H1 (cell line): ENCODE results near the gene HPD. TPM values are rescaled to one million over a fixed set of nuclear protein-coding genes. Genes with fewer than 3 reads are reported as not detected.

ENCODE experiments used
- CTCF ChIA-PET: fragments of 300-600 bp; sonication (Branson Sonifier 250); formaldehyde crosslinking; loops from one replicate; lab custom pipeline; 2021; ENCODE audit not compliant: partially characterized antibody; lab: Charles Lee
- POLR2A ChIA-PET: fragments of 300-600 bp; sonication (Branson Sonifier 250); formaldehyde crosslinking; loops from one replicate; lab custom pipeline; 2021; ENCODE audit warnings: inconsistent platforms; ENCODE audit not compliant: partially characterized antibody; lab: Charles Lee
- DNase-seq, 2 experiments: peaks; one replicate each; pipeline versions ENCODE4 v3.0.0 to v3.0.0-alpha.2; 2010 to 2022; ENCODE audit warnings: low spot score in 2 of 2, low read depth in 1 of 2, mixed read lengths in 1 of 2
- FAIRE-seq: peaks from 2 replicates; lab custom pipeline; 2011; peaks lifted over from hg19 to GRCh38; lab: Jason Lieb, UNC
- H2AFZ ChIP-seq: 2 replicates; pipeline ENCODE4 v1.8.1; 2012; ENCODE audit warnings: low read length, inconsistent platforms
- H2AK5ac ChIP-seq: 2 replicates; pipeline ENCODE4 v1.6.1; 2013; ENCODE audit warnings: low read depth, low read length
- H2BK120ac ChIP-seq: replicated peaks from 2 replicates; pipeline ENCODE3; 2013; ENCODE audit warnings: low read depth, low read length, inconsistent platforms
- H2BK12ac ChIP-seq: 2 replicates; pipeline ENCODE4 v1.6.1; 2013; ENCODE audit warnings: low read depth, low read length
- H2BK15ac ChIP-seq: 2 replicates; pipeline ENCODE4 v1.6.1; 2013; ENCODE audit warnings: low read length
- H2BK20ac ChIP-seq: 2 replicates; pipeline ENCODE4 v1.6.1; 2013; ENCODE audit warnings: low read length
- H2BK5ac ChIP-seq: 2 replicates; pipeline ENCODE4 v1.6.1; 2013; ENCODE audit warnings: low read depth, low read length
- H3K14ac ChIP-seq: 2 replicates; pipeline ENCODE4 v1.6.1; 2013; ENCODE audit warnings: inconsistent platforms; ENCODE audit not compliant: insufficient read length
- H3K18ac ChIP-seq: 2 replicates; pipeline ENCODE4 v1.6.1; 2013; ENCODE audit warnings: low read length; ENCODE audit errors: extremely low read depth
- H3K23ac ChIP-seq: 2 replicates; pipeline ENCODE4 v1.6.1; 2013; ENCODE audit warnings: inconsistent platforms; ENCODE audit not compliant: insufficient read length
- H3K23me2 ChIP-seq: 2 replicates; pipeline ENCODE4 v1.6.1; 2013; ENCODE audit warnings: low read depth, low read length
- H3K27ac ChIP-seq: 2 replicates; pipeline ENCODE4 v1.6.1; 2011; ENCODE audit warnings: low read depth, low read length, inconsistent platforms
- H3K27me3 ChIP-seq, 4 experiments: replicated peaks in 1 of 4; 1 replicate in 1 of 4; 2 replicates in 3 of 4; pipeline versions ENCODE4 v1.6.1 to v1.8.1; 2011 to 2013; ENCODE audit warnings: low read length in 3 of 4, mild to moderate bottlenecking in 3 of 4, inconsistent platforms in 2 of 4, mixed read lengths in 2 of 4, moderate library complexity in 1 of 4; ENCODE audit not compliant: control insufficient read depth in 3 of 4, insufficient read depth in 3 of 4; ENCODE audit errors: extremely low read depth in 1 of 4
- H3K36me3 ChIP-seq, 4 experiments: 2 replicates each; pipeline versions ENCODE4 v1.6.1 to v1.8.1; 2011 to 2013; ENCODE audit warnings: mild to moderate bottlenecking in 4 of 4, low read length in 3 of 4, moderate library complexity in 2 of 4, control low read depth in 1 of 4, inconsistent platforms in 1 of 4; ENCODE audit not compliant: insufficient read depth in 4 of 4, control insufficient read depth in 2 of 4
- H3K4ac ChIP-seq: replicated peaks from 2 replicates; pipeline ENCODE3; 2013; ENCODE audit warnings: low read length, low read depth, mixed read lengths, inconsistent platforms; ENCODE audit not compliant: insufficient read length
- H3K4me1 ChIP-seq, 4 experiments: replicated peaks in 1 of 4; 1 replicate in 1 of 4; 2 replicates in 3 of 4; pipeline versions ENCODE4 v1.6.1 to v1.8.1; 2011 to 2013; ENCODE audit warnings: low read length in 3 of 4, inconsistent platforms in 2 of 4, mixed read lengths in 1 of 4; ENCODE audit not compliant: insufficient read depth in 4 of 4, control insufficient read depth in 3 of 4
- H3K4me2 ChIP-seq, 2 experiments: 2 replicates each; pipeline versions ENCODE4 v1.6.1 to v1.8.1; 2011 to 2013; ENCODE audit warnings: low read depth in 2 of 2, low read length in 2 of 2, control low read depth in 1 of 2, inconsistent platforms in 1 of 2, mild to moderate bottlenecking in 1 of 2; ENCODE audit not compliant: insufficient read depth in 1 of 2
- H3K4me3 ChIP-seq, 4 experiments: fragments of 200-600, 300-600 bp in 1 of 4; sonication (generic), shearing (Covaris generic), sonication (Bioruptor Twin) in 1 of 4; 2 replicates each; pipeline versions ENCODE4 v1.5.1 to v1.8.1; 2011 to 2016; ENCODE audit warnings: low read length in 4 of 4, low read depth in 3 of 4, control low read depth in 2 of 4, inconsistent platforms in 2 of 4, mild to moderate bottlenecking in 2 of 4, mixed read lengths in 1 of 4, moderate library complexity in 1 of 4; ENCODE audit not compliant: insufficient read depth in 2 of 4; ENCODE audit errors: extremely low read depth in 1 of 4
- H3K56ac ChIP-seq: replicated peaks from 2 replicates; pipeline ENCODE3; 2013; ENCODE audit warnings: low read depth, mild to moderate bottlenecking, mixed read lengths, low read length, inconsistent platforms; ENCODE audit not compliant: insufficient read length
- H3K79me1 ChIP-seq: 2 replicates; pipeline ENCODE4 v1.6.1; 2013; ENCODE audit warnings: low read depth, low read length, control low read depth
- H3K79me2 ChIP-seq, 2 experiments: 2 replicates each; pipeline versions ENCODE4 v1.6.1 to v1.8.1; 2012 to 2013; ENCODE audit warnings: low read length in 2 of 2, mild to moderate bottlenecking in 2 of 2, inconsistent platforms in 1 of 2; ENCODE audit not compliant: insufficient read depth in 2 of 2, control insufficient read depth in 1 of 2
- H3K9ac ChIP-seq, 4 experiments: replicated peaks in 1 of 4; 1 replicate in 1 of 4; 2 replicates in 3 of 4; pipeline versions ENCODE4 v1.6.1 to v1.8.1; 2011 to 2013; ENCODE audit warnings: low read depth in 3 of 4, low read length in 3 of 4, control low read depth in 2 of 4, mild to moderate bottlenecking in 2 of 4, moderate library complexity in 2 of 4, inconsistent platforms in 1 of 4; ENCODE audit errors: extremely low read depth in 1 of 4
- H3K9me3 ChIP-seq, 2 experiments: 2 replicates each; pipeline versions ENCODE4 v1.6.1 to v1.8.1; 2012 to 2013; ENCODE audit warnings: mild to moderate bottlenecking in 2 of 2, moderate library complexity in 2 of 2, control low read depth in 1 of 2, inconsistent platforms in 1 of 2, low read depth in 1 of 2, low read length in 1 of 2, mixed read lengths in 1 of 2; ENCODE audit not compliant: insufficient read depth in 2 of 2
- H4K20me1 ChIP-seq, 2 experiments: replicated peaks in 1 of 2; 2 replicates each; pipeline versions ENCODE3 to v1.8.1; 2011 to 2013; ENCODE audit warnings: inconsistent platforms in 2 of 2, low read length in 2 of 2, mild to moderate bottlenecking in 1 of 2; ENCODE audit not compliant: insufficient read depth in 2 of 2, control insufficient read depth in 1 of 2
- H4K5ac ChIP-seq: 2 replicates; pipeline ENCODE4 v1.6.1; 2013; ENCODE audit warnings: low read length, low read depth, mixed read lengths, inconsistent platforms; ENCODE audit not compliant: insufficient read length
- H4K8ac ChIP-seq: 2 replicates; pipeline ENCODE4 v1.8.0; 2013; ENCODE audit warnings: mild to moderate bottlenecking, moderate library complexity, low read length, inconsistent platforms; ENCODE audit not compliant: insufficient read depth; ENCODE audit errors: extremely low read depth
- H4K91ac ChIP-seq: replicated peaks from 2 replicates; pipeline ENCODE3; 2013; ENCODE audit warnings: low read length, mixed read lengths, inconsistent platforms; ENCODE audit not compliant: insufficient read length
- ASH2L ChIP-seq: fragments of 200-600, 300-600 bp; sonication (generic); IDR thresholded peaks from one replicate; pipeline ENCODE4 v1.7.1; 2017; ENCODE audit warnings: low read length
- ATF3 ChIP-seq: IDR thresholded peaks from 2 replicates; pipeline ENCODE4 v1.6.1; 2011; ENCODE audit warnings: low read depth, mild to moderate bottlenecking, low read length; ENCODE audit not compliant: insufficient read depth
- BACH1 ChIP-seq: IDR thresholded peaks from 2 replicates; pipeline ENCODE4 v1.6.1; 2012; ENCODE audit warnings: low read length, improper control_type of control experiment
- GABPA ChIP-seq: IDR thresholded peaks from 2 replicates; pipeline ENCODE4 v1.6.1; 2011; ENCODE audit warnings: mild to moderate bottlenecking, low read length, moderate library complexity, borderline replicate concordance; ENCODE audit not compliant: insufficient read depth
- GTF2F1 ChIP-seq: IDR thresholded peaks from 2 replicates; pipeline ENCODE4 v1.6.1; 2012; ENCODE audit warnings: low read depth, low read length, improper control_type of control experiment, borderline replicate concordance
- KDM4A ChIP-seq: IDR thresholded peaks from one replicate; pipeline ENCODE4 v1.7.1; 2012; ENCODE audit warnings: low read depth, mild to moderate bottlenecking, moderate library complexity, low read length, inconsistent platforms; ENCODE audit not compliant: severe bottlenecking
- MAFK ChIP-seq: IDR thresholded peaks from 2 replicates; pipeline ENCODE4 v1.6.1; 2012; ENCODE audit warnings: low read depth, mild to moderate bottlenecking, improper control_type of control experiment, low read length
- NANOG ChIP-seq: IDR thresholded peaks from 2 replicates; pipeline ENCODE4 v1.6.1; 2011; ENCODE audit warnings: low read length, low read depth, mild to moderate bottlenecking, inconsistent platforms; ENCODE audit not compliant: insufficient read depth, poor library complexity, severe bottlenecking
- SAP30 ChIP-seq: fragments of 300-600 bp; sonication (generic); IDR thresholded peaks from 2 replicates; pipeline ENCODE4 v1.7.1; 2012; ENCODE audit warnings: low read length, moderate library complexity, mild to moderate bottlenecking, inconsistent platforms; ENCODE audit not compliant: insufficient read depth, insufficient replicate concordance
- TBP ChIP-seq: IDR thresholded peaks from 2 replicates; pipeline ENCODE4 v1.6.1; 2011; ENCODE audit warnings: low read depth, low read length, improper control_type of control experiment
- TCF12 ChIP-seq: IDR thresholded peaks from 2 replicates; pipeline ENCODE4 v1.6.1; 2011; ENCODE audit warnings: low read depth, mild to moderate bottlenecking, low read length
- TEAD4 ChIP-seq: IDR thresholded peaks from 2 replicates; pipeline ENCODE4 v1.6.1; 2012; ENCODE audit warnings: low read depth, low read length, inconsistent platforms, mixed read lengths
- WGBS, 2 experiments: shearing (Covaris generic) in 1 of 2; methylation state at CpG; one replicate each; pipeline versions ENCODE4 v1.1.6 to v1.1.7; 2013 to 2015; ENCODE audit warnings: low lambda C conversion rate in 2 of 2, mixed read lengths in 2 of 2, inconsistent platforms in 1 of 2, low coverage in 1 of 2, missing lambda C conversion rate in 1 of 2; ENCODE audit not compliant: insufficient replicate concordance in 2 of 2, insufficient coverage in 1 of 2, insufficient read length in 1 of 2; ENCODE audit errors: extremely low coverage in 1 of 2, missing lambda C conversion rate in 1 of 2; 5-methylcytosine and 5-hydroxymethylcytosine counted together
- polyA plus RNA-seq, 7 experiments: library from polyadenylated mRNA; depleted of rRNA in 3 of 7; stranded (reverse) in 5 of 7; unstranded in 2 of 7; fragments of >200 nt in 5 of 7; fragments of 200-250 nt in 2 of 7; gene quantifications; 1 replicate in 5 of 7; 2 replicates in 1 of 7; 4 replicates in 1 of 7; pipeline versions ENCODE4 v1.2.1 to v1.2.3, GENCODE V29; 2011 to 2013; ENCODE audit warnings: missing spikeins in 2 of 7, mixed read lengths in 2 of 7
- total RNA-seq: library from RNA; stranded (reverse); fragmentation: NEBNext Ultra II Directional; extraction: Animal tissue kit (Norgen Biotek cat#: 25700); gene quantifications from 2 replicates; pipeline ENCODE4 v1.2.1, GENCODE V29; 2021

Gene HPD
- total and polyA plus RNA-seq, 2 of the 8 experiments (the other 6 are each of a cell fraction or from before 2014, with no cell fraction given): 0.48 to 0.56 TPM

GRCh38 chr12:121793440-121793837, 65.2 kb downstream of the HPD start, which contains the start of gene RHOF:
Gene RHOF (minus strand): TSS chr12:121793688. CDS start chr12:121793633, 55 bp downstream.
- H3K27me3 ChIP-seq: peaks cover 0 to 5% (median 1%) of the 10 kb centered on the region in 4 experiments; a peak in 2 of 7 replicates
- no peak within 1 kb of the TSS for H3K27ac ChIP-seq
- H2BK12ac ChIP-seq: peak within 1 kb of the TSS; percentile 62
- H3K4me1 ChIP-seq: peaks cover 5 to 33% (median 21%) of the 10 kb centered on the region in 4 experiments; a peak in 6 of 7 replicates
- H2BK120ac ChIP-seq: no peak within 1 kb of the TSS
- H2BK20ac ChIP-seq: no peak within 1 kb of the TSS
- H3K4me3 ChIP-seq: peak within 1 kb of the TSS; percentile 60 to 91 (median 66)
- H2AK5ac ChIP-seq: peak within 1 kb of the TSS; percentile 28; the same call in 1 of the 2 replicates
- WGBS, 2 experiments: 1% methylated on average over 30 of the region's 36 CpGs; no CpG with 5 or more reads in 1 of the 2 experiments
- H3K36me3 ChIP-seq: peaks cover 0 to 7% (median 3%) of the 10 kb centered on the region in 4 experiments; a peak in 4 of 8 replicates
- peak within 1 kb of the TSS; percentile 6 to 82 for H3K4me2 ChIP-seq
- peak within 1 kb of the TSS; percentile 91 for H4K8ac ChIP-seq
- peak within 1 kb of the TSS; percentile 93; the same call in 1 of the 2 replicates for H2BK15ac ChIP-seq
- H3K79me1 ChIP-seq: 0 out of 2 replicates have a peak, but pooled peaks cover 10% of the 10 kb centered on the region
- H3K18ac ChIP-seq: peak within 1 kb of the TSS; percentile 76
- H3K4ac ChIP-seq: peak within 1 kb of the TSS; percentile 38
- H3K79me2 ChIP-seq: peaks cover 0 to 11% of the 10 kb centered on the region in 2 experiments; a peak in 1 of 4 replicates
- POLR2A ChIA-PET: interaction anchor here (1.6 to 34.9 kb wide), 9 partner anchors 6 to 96 kb away, joined by 4 to 958 read pairs (median 7); partner anchors contain the start of genes PSMD9, RHOF and SETD1B
- CTCF ChIA-PET: interaction anchor here (0.6 to 18.2 kb wide), 35 partner anchors 14 to 317 kb away, joined by 3 to 363 read pairs (median 5); partner anchors contain the start of genes CFAP251, HPD, PSMD9 and SETD1B
- H3K9ac ChIP-seq: peak within 1 kb of the TSS; percentile 38 to 73 (median 40); a peak in 6 of 7 replicates
- peak within 1 kb of the TSS; percentile 76; the same call in 1 of the 2 replicates for H2AFZ ChIP-seq
- H3K23ac ChIP-seq: no peak within 1 kb of the TSS
- H3K9me3 ChIP-seq: no peaks in the 10 kb centered on the region
- peaks cover 6% of the 10 kb centered on the region; the same call in 1 of the 2 replicates for H3K23me2 ChIP-seq
- FAIRE-seq (no peak), DNase-seq (no peak)
- peak within 1 kb of the TSS; percentile 97 for H4K91ac ChIP-seq
- peak within 1 kb of the TSS; percentile 95 for H4K5ac ChIP-seq
- peaks cover 18 to 19% of the 10 kb centered on the region in 2 experiments for H4K20me1 ChIP-seq
- peak within 1 kb of the TSS; percentile 91 for H3K56ac ChIP-seq
- no peak within 1 kb of the TSS for H3K14ac ChIP-seq
- H2BK5ac ChIP-seq: peak within 1 kb of the TSS; percentile 95; the same call in 1 of the 2 replicates
- TF ChIP-seq NANOG (no peak), GABPA (no peak), KDM4A (no peak), TEAD4 (no peak), TCF12 (no peak), BACH1 (no peak), GTF2F1 (no peak), SAP30 (no peak), TBP (peak; percentile 29; the same call in 1 of the 2 replicates), ATF3 (no peak), MAFK (no peak), ASH2L (no peak)
